Stomach (tissue), 4 donors: ENCODE results near the gene FOS.

Experiments used
- EP300 ChIP-seq: sonication (generic); formaldehyde crosslinking; IDR thresholded peaks from one replicate; pipeline ENCODE4 v1.6.1; 2017; ENCODE audit warnings: antibody characterized with exemption
- POLR2A ChIP-seq, 4 donors: fragments of 450-650 bp; IDR thresholded peaks; one replicate each; pipeline ENCODE4 v1.6.1; 2016; ENCODE audit warnings: antibody characterized with exemption in 4 of 4, control low read depth in 2 of 4, mild to moderate bottlenecking in 1 of 4, moderate library complexity in 1 of 4
- POLR2AphosphoS5 ChIP-seq, 3 donors: sonication (generic); formaldehyde crosslinking; IDR thresholded peaks; one replicate each; pipeline ENCODE4 v1.6.1; 2016; ENCODE audit warnings: antibody characterized with exemption in 3 of 3
- TF ChIP-seq, protein P1 (sequence below), 7 experiments: fragments of 450-650 bp in 4 of 7; fragments of 200-600 bp in 3 of 7; sonication (generic) in 3 of 7; IDR thresholded peaks; one replicate each; pipeline ENCODE4 v1.5.1; 2016 to 2019; ENCODE audit warnings: antibody characterized with exemption in 7 of 7, control low read depth in 2 of 7, mild to moderate bottlenecking in 1 of 7

- TF ChIP-seq, protein P1, sequence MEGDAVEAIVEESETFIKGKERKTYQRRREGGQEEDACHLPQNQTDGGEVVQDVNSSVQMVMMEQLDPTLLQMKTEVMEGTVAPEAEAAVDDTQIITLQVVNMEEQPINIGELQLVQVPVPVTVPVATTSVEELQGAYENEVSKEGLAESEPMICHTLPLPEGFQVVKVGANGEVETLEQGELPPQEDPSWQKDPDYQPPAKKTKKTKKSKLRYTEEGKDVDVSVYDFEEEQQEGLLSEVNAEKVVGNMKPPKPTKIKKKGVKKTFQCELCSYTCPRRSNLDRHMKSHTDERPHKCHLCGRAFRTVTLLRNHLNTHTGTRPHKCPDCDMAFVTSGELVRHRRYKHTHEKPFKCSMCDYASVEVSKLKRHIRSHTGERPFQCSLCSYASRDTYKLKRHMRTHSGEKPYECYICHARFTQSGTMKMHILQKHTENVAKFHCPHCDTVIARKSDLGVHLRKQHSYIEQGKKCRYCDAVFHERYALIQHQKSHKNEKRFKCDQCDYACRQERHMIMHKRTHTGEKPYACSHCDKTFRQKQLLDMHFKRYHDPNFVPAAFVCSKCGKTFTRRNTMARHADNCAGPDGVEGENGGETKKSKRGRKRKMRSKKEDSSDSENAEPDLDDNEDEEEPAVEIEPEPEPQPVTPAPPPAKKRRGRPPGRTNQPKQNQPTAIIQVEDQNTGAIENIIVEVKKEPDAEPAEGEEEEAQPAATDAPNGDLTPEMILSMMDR (IDR thresholded peaks at IDR 0.05): no peak
- TF ChIP-seq EP300: no peak
- no peak for TF ChIP-seq POLR2A (IDR thresholded peaks at IDR 0.05)
- no peak for TF ChIP-seq POLR2AphosphoS5 (IDR thresholded peaks at IDR 0.05)
Observed at GRCh38 chr14:75311356-75311755, 32.7 kb downstream of the FOS start.
